ENCODE results near the gene TNFRSF1B. TPM values are rescaled to one million over a fixed set of nuclear protein-coding genes. Genes with fewer than 3 reads are reported as not detected.

The TNFRSF1B gene
- total and polyA plus RNA-seq, 4 donors = 15.4 to 246 (median 65.5) TPM

DNA sequence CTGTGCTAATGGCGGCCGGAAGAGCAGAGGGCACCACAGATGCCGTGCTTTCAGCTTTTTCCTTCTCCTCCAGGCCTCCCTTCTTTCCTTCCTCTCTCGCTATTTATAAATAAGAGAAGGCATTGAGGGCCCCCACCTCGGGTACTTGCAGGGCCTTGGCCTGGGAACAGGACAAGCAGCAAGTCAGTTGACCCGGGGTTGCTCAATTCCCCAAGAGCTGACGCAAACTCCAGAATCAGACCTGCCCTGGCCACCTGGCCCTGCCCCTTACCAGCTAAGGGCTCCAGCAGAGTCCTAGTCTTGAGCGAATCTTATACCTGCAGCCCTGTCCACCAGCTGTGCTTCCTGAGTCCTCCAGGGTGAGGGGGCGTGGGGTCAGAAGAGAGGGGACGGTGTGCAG, 13.5 kb downstream of the TNFRSF1B start:
- DNase-seq (peak in 1 of 3 donors; percentile 35), ATAC-seq (ENCODE audit: insufficient read depth, low FRiP score) (peak; percentile 66)
- WGBS, 2 donors = 20 to 34% methylated on average over 10 of the region's 10 CpGs
- Histone ChIP-seq H3K36me3 (ENCODE audit: control insufficient read depth in 4 of 4, insufficient read depth in 4 of 4, low read length in 4 of 4) (no peaks in the 10 kb centered on the region), H3K4me1 (ENCODE audit: control insufficient read depth in 5 of 5, insufficient read depth in 5 of 5, low read length in 5 of 5) (peaks cover 4 to 58% (median 29%) of the 10 kb centered on the region in 5 donors), H3K27me3 (ENCODE audit: control insufficient read depth in 3 of 3, insufficient read depth in 3 of 3, low read length in 2 of 3) (no peaks in the 10 kb centered on the region), H3K9me3 (ENCODE audit: control insufficient read depth in 4 of 4, insufficient read depth in 3 of 4, low read length in 3 of 4) (no peaks in the 10 kb centered on the region), H3K27ac (ENCODE audit: low read depth in 1 of 2, low read length in 1 of 2) (peak overlapping the region in 1 of 2 donors; percentile 89), H3K4me3 (no peak overlapping the region), H3K9ac (ENCODE audit: insufficient read depth in 1 of 2, low read length in 2 of 2) (no peak overlapping the region)
- TF ChIP-seq, protein P1, sequence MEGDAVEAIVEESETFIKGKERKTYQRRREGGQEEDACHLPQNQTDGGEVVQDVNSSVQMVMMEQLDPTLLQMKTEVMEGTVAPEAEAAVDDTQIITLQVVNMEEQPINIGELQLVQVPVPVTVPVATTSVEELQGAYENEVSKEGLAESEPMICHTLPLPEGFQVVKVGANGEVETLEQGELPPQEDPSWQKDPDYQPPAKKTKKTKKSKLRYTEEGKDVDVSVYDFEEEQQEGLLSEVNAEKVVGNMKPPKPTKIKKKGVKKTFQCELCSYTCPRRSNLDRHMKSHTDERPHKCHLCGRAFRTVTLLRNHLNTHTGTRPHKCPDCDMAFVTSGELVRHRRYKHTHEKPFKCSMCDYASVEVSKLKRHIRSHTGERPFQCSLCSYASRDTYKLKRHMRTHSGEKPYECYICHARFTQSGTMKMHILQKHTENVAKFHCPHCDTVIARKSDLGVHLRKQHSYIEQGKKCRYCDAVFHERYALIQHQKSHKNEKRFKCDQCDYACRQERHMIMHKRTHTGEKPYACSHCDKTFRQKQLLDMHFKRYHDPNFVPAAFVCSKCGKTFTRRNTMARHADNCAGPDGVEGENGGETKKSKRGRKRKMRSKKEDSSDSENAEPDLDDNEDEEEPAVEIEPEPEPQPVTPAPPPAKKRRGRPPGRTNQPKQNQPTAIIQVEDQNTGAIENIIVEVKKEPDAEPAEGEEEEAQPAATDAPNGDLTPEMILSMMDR (IDR thresholded peaks at IDR 0.05; ENCODE audit: control extremely low read depth, extremely low read depth) = no peak

DNA sequence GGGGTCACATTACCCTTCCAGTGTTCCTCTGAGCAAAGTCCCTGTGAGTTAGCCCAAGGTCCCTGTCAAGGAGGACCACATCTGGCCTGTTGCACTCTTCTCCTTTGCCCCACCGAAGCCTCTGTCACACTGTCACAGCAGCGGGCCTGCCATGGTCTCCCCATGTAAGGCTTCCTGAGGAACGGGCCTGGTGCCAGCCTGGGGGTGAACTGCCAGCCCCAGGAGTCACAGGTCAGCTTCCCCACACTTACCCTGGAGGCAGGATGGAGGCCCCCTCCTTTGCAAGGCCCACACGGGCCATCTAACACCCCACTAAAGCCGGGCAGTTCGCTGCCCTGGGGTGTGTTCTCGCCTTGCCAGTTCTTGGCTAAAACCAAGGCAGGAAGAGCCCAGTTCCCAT, 14.1 kb downstream of the TNFRSF1B start:
- TF ChIP-seq, protein P1 (IDR thresholded peaks at IDR 0.05; ENCODE audit: control extremely low read depth, extremely low read depth) = no peak
- Histone ChIP-seq H3K9ac (ENCODE audit: insufficient read depth in 1 of 2, low read length in 2 of 2) (no peak overlapping the region), H3K4me1 (ENCODE audit: control insufficient read depth in 5 of 5, insufficient read depth in 5 of 5, low read length in 5 of 5) (peaks cover 2 to 60% (median 32%) of the 10 kb centered on the region in 5 donors), H3K27me3 (ENCODE audit: control insufficient read depth in 3 of 3, insufficient read depth in 3 of 3, low read length in 2 of 3) (no peaks in the 10 kb centered on the region), H3K27ac (ENCODE audit: low read depth in 1 of 2, low read length in 1 of 2) (peak overlapping the region in 1 of 2 donors; percentile 89), H3K36me3 (ENCODE audit: control insufficient read depth in 4 of 4, insufficient read depth in 4 of 4, low read length in 4 of 4) (no peaks in the 10 kb centered on the region), H3K4me3 (no peak overlapping the region), H3K9me3 (ENCODE audit: control insufficient read depth in 4 of 4, insufficient read depth in 3 of 4, low read length in 3 of 4) (no peaks in the 10 kb centered on the region)
- ATAC-seq (ENCODE audit: insufficient read depth, low FRiP score) (no peak), DNase-seq (no peak)
- 40 to 63% methylated on average over 7 of the region's 7 CpGs for WGBS, 2 donors

DNA sequence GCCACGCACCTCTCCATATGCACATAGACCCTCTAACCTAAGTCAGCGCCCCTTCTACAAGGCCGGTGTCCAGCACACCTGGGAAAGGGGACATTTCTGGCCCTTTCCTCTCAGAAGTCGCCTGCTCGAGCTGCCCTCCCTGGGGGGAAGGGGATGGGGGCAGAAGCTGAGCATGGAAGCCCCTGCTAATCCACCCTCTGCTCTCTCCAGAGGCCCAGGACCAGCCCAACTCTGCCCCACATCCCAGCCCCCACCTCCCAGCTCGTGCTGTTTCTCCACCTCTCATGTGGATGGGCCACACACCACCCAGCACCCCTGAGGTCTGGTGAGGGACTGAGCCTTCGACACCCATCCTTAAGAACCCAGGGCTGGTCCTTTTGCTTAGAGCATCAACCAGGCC, 14.8 kb downstream of the TNFRSF1B start:
- no peaks in the 10 kb centered on the region for H3K9me3 ChIP-seq (ENCODE audit: control insufficient read depth in 4 of 4, insufficient read depth in 3 of 4, low read length in 3 of 4)
- peaks cover 6 to 65% (median 35%) of the 10 kb centered on the region in 5 donors for H3K4me1 ChIP-seq (ENCODE audit: control insufficient read depth in 5 of 5, insufficient read depth in 5 of 5, low read length in 5 of 5)
- no peak for ATAC-seq (ENCODE audit: insufficient read depth, low FRiP score)
- peak overlapping the region in 1 of 2 donors; percentile 48 for H3K27ac ChIP-seq (ENCODE audit: low read depth in 1 of 2, low read length in 1 of 2)
- TF ChIP-seq, protein P1 (IDR thresholded peaks at IDR 0.05; ENCODE audit: control extremely low read depth, extremely low read depth) = no peak
- no peak overlapping the region for H3K4me3 ChIP-seq
- no peaks in the 10 kb centered on the region for H3K27me3 ChIP-seq (ENCODE audit: control insufficient read depth in 3 of 3, insufficient read depth in 3 of 3, low read length in 2 of 3)
- WGBS, 2 donors = 94 to 95% methylated on average over 5 to 7 of the region's 7 CpGs
- H3K36me3 ChIP-seq (ENCODE audit: control insufficient read depth in 4 of 4, insufficient read depth in 4 of 4, low read length in 4 of 4) = no peaks in the 10 kb centered on the region
- DNase-seq = no peak
- H3K9ac ChIP-seq (ENCODE audit: insufficient read depth in 1 of 2, low read length in 2 of 2) = no peak overlapping the region

DNA sequence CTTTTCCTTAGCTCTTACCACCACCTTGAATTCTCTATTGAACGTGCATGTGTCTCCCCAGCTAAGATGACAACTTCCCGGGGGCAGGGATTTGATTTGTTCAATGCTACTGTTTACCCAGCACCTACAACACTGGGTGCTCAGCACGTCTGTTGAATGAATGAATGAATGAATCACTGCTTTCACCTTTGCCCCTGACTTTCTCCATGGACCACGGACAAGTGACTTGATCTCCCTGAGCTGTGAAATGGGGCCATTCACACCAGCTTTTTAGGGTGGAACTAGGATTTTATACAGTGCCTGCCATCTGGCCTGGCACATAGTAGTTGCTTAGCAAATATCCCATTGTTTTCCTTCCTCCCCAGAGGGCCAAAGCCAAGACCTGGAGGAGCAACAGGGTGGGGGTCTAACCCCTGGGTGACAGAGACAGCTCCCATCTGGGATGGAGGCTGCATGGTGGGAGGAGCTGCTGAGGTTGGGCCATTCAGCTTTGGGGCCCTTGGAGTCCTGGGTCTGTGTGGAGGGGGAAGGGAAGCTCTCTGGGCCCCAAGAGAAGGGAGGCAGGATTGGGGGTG, 15.7 kb downstream of the TNFRSF1B start:
- 61 to 82% methylated on average over 4 of the region's 4 CpGs for WGBS, 2 donors
- Histone ChIP-seq H3K27me3 (ENCODE audit: control insufficient read depth in 3 of 3, insufficient read depth in 3 of 3, low read length in 2 of 3) (no peaks in the 10 kb centered on the region), H3K4me3 (no peak overlapping the region), H3K36me3 (ENCODE audit: control insufficient read depth in 4 of 4, insufficient read depth in 4 of 4, low read length in 4 of 4) (no peaks in the 10 kb centered on the region), H3K27ac (ENCODE audit: low read depth in 1 of 2, low read length in 1 of 2) (peak overlapping the region in 1 of 2 donors; percentile 48), H3K4me1 (ENCODE audit: control insufficient read depth in 5 of 5, insufficient read depth in 5 of 5, low read length in 5 of 5) (peaks cover 6 to 61% (median 30%) of the 10 kb centered on the region in 5 donors), H3K9ac (ENCODE audit: insufficient read depth in 1 of 2, low read length in 2 of 2) (no peak overlapping the region), H3K9me3 (ENCODE audit: control insufficient read depth in 4 of 4, insufficient read depth in 3 of 4, low read length in 3 of 4) (no peaks in the 10 kb centered on the region)
- DNase-seq = peak; percentile 64 to 68 (median 68)
- ATAC-seq (ENCODE audit: insufficient read depth, low FRiP score) = no peak
- TF ChIP-seq, protein P1 (IDR thresholded peaks at IDR 0.05; ENCODE audit: control extremely low read depth, extremely low read depth) = no peak
